SK-N-SH treated with all-trans-retinoic acid at 6 μM for 48 hours (cell line): ENCODE data around the gene GGCX.

ENCODE experiments used
- ARNTL ChIP-seq: fragments of 450-650 bp; formaldehyde crosslinking; IDR thresholded peaks from 2 replicates; pipeline ENCODE4 v1.5.0; 2020; ENCODE audit warnings: low read depth, mild to moderate bottlenecking, moderate library complexity, borderline replicate concordance
- CREB5 ChIP-seq: fragments of 250-450 bp; sonication (Bioruptor Pico); IDR thresholded peaks from 2 replicates; pipeline ENCODE4 v1.5.1; 2020; ENCODE audit warnings: low read depth, mild to moderate bottlenecking, moderate library complexity
- GLIS3 ChIP-seq: fragments of 250-450 bp; sonication (Bioruptor Pico); IDR thresholded peaks from 2 replicates; pipeline ENCODE4 v1.5.0; 2020; ENCODE audit warnings: mild to moderate bottlenecking, moderate library complexity
- OSR1 ChIP-seq: fragments of 250-450 bp; sonication (Bioruptor Pico); IDR thresholded peaks from 2 replicates; pipeline ENCODE4 v1.8.0; 2022; ENCODE audit warnings: moderate library complexity, mild to moderate bottlenecking, inconsistent platforms
- POU6F1 ChIP-seq: fragments of 250-450 bp; sonication (Bioruptor Pico); IDR thresholded peaks from 2 replicates; pipeline ENCODE4 v1.8.0; 2021; ENCODE audit warnings: low read depth, mild to moderate bottlenecking, moderate library complexity, borderline replicate concordance
- PPARA ChIP-seq: fragments of 250-450 bp; sonication (Bioruptor Pico); IDR thresholded peaks from 2 replicates; pipeline ENCODE4 v1.5.0; 2020; ENCODE audit warnings: mild to moderate bottlenecking, borderline replicate concordance
- TOX ChIP-seq: fragments of 250-450 bp; sonication (Bioruptor Pico); IDR thresholded peaks from 2 replicates; pipeline ENCODE4 v1.8.0; 2021; ENCODE audit warnings: mild to moderate bottlenecking, moderate library complexity, borderline replicate concordance
- TSHZ2 ChIP-seq: fragments of 250-450 bp; sonication (Bioruptor Pico); IDR thresholded peaks from 2 replicates; pipeline ENCODE4 v1.5.0; 2020; ENCODE audit warnings: mild to moderate bottlenecking, moderate library complexity
- ZFP3 ChIP-seq: fragments of 250-450 bp; sonication (Bioruptor Pico); IDR thresholded peaks from 2 replicates; pipeline ENCODE4 v1.5.0; 2020; ENCODE audit warnings: mild to moderate bottlenecking, moderate library complexity
- ZFP30 ChIP-seq: fragments of 450-650 bp; formaldehyde crosslinking; IDR thresholded peaks from 2 replicates; pipeline ENCODE4 v1.5.0; 2022; ENCODE audit warnings: mild to moderate bottlenecking, moderate library complexity
- ZNF565 ChIP-seq: fragments of 450-650 bp; formaldehyde crosslinking; conservative IDR thresholded peaks from 2 replicates; pipeline ENCODE4 v1.5.0; 2020; ENCODE audit warnings: low read depth, mild to moderate bottlenecking, moderate library complexity

GRCh38 chr2:85602476-85603234 is 41.4 kb upstream of the GGCX start, which contains the start of gene TMEM150A:
- TF ChIP-seq PPARA (CRISPR knock-in tag) (no peak), POU6F1 (CRISPR knock-in tag) (no peak), ARNTL (CRISPR knock-in tag) (no peak), TOX (CRISPR knock-in tag) (no peak), OSR1 (CRISPR knock-in tag) (no peak), ZFP30 (CRISPR knock-in tag) (no peak), GLIS3 (CRISPR knock-in tag) (no peak), ZNF565 (no peak), ZFP3 (peak; percentile 51; the same call in 1 of the 2 replicates), TSHZ2 (CRISPR knock-in tag) (no peak), CREB5 (no peak)
